Muscle of back (tissue), 11 donors: ENCODE measurements around the gene GAL3ST3. TPM values are rescaled to one million over a fixed set of nuclear protein-coding genes. Genes with fewer than 3 reads are reported as not detected.
"Not testable (repeated sequence)": the region's sequence is repeated elsewhere in the genome, so short reads cannot be mapped to it uniquely, and the experiment has no call there.

Source experiments
- DNase-seq, 3 donors: peaks; one replicate each; pipeline versions ENCODE4 v3.0.0 to v3.0.0-alpha.2; 2013
- polyA plus RNA-seq, 10 donors: library from polyadenylated mRNA; unstranded; fragments of 120-200 nt; gene quantifications; one replicate each; pipeline ENCODE4 v1.2.1, GENCODE V29; 2013; ENCODE audit not compliant: insufficient read length in 10 of 10

GAL3ST3 gene
- polyA plus RNA-seq, 10 donors: 0.22 to 1.1 (median 0.57) TPM

DNA sequence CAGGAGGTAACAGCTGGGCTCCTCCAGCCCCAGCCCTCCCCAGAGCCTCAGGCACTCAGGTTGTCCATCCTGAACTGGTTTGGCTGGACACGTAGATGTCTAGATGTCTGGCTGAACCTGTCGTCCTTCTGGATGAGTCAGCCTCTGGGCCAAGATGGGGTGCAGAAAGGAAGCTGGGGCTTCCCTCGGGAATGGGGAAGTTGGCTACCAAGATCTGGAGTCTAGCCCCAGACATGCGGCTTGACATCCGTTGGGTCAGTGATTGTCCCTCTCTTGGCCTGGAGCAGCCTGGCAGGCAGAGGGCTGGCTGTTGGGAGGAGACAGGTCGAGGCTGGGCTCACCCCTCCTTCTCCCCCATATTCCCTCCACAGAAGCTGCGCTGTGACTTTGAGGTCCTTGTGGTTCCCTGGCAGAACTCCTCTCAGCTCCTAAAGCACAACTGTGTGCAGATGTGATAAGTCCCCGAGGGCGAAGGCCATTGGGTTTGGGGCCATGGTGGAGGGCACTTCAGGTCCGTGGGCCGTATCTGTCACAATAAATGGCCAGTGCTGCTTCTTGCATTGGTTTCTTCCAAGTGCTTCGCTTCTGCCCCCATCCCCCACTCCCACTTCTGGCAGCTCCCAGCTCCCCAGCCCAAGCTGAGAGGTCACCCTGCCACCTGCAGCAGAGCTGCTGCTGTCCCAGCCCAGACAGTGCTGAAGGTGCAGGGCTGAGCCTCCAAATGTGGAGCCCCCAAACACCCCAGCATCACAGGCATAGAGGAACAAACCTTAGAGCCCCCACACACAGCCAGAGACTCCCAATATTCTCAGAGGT is 35.8 kb downstream of the GAL3ST3 start:
- no peak for DNase-seq

DNA sequence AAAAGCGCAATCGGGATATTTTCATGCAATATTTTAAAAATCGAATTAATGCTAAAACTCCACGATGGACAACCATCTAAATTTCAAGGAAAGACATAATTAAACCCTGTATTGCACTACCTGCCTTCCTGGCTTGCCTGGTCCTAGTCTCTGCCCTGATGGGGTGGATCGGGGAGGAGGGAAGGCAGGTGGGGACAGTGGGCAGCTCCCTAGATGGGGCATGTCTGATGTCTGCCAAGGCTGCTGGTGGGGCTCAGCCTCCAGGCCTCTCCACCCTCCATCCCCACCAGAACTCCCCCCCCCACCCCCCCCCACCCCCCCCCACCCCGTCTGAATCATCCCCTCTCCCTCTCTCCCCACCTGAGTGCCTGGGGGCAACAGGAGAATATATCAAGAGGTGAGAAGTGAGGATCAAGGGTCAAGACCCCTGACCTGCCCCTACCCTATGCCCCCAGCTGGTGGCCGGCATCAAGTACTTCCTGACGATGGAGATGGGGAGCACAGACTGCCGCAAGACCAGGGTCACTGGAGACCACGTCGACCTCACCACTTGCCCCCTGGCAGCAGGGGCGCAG is 36.5 kb downstream of the GAL3ST3 start:
- no peak for DNase-seq

DNA sequence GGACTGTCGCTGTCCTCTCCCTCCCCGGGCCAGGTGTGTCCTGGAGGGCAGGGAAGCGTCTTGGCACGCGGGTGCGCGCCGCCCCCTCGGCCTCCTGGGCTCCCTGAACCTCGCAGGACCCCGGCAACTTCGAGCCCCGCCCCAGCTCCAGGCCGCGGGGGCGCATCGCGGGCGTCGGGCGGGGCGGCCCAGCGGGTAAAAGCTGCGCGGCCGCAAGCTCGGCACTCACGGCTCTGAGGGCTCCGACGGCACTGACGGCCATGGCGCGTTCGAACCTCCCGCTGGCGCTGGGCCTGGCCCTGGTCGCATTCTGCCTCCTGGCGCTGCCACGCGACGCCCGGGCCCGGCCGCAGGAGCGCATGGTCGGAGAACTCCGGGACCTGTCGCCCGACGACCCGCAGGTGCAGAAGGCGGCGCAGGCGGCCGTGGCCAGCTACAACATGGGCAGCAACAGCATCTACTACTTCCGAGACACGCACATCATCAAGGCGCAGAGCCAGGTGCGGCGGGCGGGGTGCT is 37.1 kb downstream of the GAL3ST3 start, which contains the start of gene CST6:
CST6 (plus strand) TSS at position 224 of the 519 bp plus-strand sequence; CDS start at position 261, 37 bp downstream.
- no peak for DNase-seq

DNA sequence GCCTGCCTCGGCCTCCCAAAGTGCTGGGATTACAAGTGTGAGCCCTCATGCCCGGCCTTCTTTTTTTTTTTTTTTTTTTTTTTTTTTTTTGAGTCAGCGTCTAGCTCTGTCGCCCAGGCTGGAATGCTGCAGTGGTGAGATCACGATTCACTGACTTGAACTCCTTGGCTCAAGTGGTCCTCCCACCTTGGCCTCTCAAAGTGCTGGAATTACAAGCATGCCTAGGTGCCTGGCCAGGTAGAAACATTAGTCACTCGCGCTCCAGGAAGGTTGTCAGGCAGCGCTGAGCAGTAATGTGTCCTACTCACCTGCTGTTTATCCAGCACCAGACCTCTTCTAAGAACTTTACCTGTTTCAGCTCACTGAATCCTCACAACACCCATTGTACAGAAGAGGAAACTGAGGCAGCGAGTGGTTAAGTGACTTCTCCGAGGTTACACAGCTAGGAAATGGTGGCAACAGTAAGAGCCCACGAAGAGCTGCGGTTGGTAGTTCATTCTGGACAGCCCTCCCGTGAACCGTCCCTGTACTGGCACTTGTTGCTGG is 37.6 kb downstream of the GAL3ST3 start:
- DNase-seq: no peak

DNA sequence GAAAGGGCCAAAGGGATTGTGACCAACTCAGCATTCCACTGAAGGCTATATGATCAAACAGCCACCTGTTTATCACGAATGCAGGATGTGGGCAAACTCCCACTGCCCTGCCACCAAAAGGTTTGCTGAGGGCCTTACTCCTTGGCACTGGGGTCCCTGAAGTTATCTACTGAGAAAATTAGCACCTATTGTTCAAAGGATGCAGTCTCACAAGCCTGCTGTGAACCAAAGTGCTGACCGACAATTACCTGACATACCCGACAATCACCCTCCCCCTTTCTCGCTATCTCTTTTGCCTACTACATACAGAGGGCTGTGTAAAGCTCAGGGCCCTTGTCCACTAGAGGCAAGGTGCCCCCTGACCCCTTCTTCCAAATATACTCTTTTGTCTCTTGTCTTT is 38.9 kb downstream of the GAL3ST3 start:
- not testable (repeated sequence) for DNase-seq

DNA sequence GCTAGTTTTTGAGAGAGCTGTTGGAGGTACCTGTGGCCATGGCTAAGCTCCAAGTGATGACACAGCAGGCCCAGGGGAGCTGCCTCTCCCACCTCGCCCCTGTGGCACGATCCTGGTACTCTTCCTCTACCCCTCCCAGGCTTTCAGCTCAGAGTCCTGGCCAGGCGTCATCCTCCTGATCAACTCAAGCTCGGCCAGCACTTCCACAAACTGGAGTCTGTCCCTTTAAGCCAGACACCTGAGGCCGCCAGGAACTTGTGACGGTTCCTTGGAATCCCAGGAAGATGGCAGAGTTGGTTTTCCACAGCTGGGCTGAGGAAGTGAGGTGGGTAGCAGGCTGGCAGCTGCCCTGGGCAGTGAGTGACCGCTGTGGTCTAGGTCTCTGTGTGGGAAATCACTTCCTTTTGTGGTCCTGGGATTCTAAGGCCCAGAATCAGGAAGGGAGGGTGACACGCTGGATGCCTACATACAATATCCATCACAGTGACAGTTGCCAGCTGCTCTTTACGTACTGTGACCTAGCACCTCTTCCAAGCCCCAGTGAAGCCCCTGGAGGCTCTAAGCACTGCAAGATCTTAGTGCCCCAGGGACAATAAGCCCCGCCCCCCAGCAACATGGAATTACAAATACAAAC is 40.4 kb downstream of the GAL3ST3 start:
- DNase-seq: no peak

DNA sequence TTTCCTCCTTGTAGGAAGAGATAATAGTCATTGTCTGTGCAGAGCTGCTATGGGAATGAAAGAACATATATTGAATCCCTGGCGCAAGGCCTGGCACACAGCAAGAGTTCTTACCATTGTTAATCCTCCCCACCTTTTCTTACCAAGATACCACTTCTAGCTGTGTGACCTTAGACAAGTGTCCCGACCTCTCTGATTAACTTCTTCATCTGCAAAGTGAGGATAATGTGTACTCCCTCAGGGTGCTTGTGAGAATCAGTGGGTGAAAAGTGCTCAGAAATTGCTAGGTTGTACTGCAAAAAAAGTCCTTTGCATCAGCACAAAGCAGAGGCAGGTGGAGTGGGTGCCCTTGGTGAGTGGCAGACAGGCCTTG is 40.9 kb downstream of the GAL3ST3 start:
- no peak for DNase-seq

GRCh38 chr11:66007201-66007634 is 41.7 kb downstream of the GAL3ST3 start:
- no peak for DNase-seq

DNA sequence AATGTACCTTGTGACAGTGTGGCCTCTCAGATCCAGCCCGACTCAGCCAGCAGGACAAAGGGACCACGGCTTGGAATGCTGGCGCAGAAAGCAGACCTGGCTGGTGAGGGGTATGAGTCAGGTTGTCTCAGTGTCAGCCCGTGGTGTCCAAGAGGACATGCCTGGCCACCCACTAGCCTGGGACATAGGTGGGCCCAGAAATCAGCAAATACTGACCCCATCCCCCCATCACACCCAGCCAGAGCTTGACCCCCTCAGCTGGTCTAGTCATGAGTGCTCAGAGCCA is 42.1 kb downstream of the GAL3ST3 start:
- DNase-seq: no peak

GRCh38 chr11:66006134-66006890 is 42.6 kb downstream of the GAL3ST3 start:
- no peak for DNase-seq

- no peak for DNase-seq
Observed at GRCh38 chr11:66004186-66004585, 44.8 kb downstream of the GAL3ST3 start.

- no peak for DNase-seq
Observed at GRCh38 chr11:66003291-66003690, 45.7 kb downstream of the GAL3ST3 start.

DNA sequence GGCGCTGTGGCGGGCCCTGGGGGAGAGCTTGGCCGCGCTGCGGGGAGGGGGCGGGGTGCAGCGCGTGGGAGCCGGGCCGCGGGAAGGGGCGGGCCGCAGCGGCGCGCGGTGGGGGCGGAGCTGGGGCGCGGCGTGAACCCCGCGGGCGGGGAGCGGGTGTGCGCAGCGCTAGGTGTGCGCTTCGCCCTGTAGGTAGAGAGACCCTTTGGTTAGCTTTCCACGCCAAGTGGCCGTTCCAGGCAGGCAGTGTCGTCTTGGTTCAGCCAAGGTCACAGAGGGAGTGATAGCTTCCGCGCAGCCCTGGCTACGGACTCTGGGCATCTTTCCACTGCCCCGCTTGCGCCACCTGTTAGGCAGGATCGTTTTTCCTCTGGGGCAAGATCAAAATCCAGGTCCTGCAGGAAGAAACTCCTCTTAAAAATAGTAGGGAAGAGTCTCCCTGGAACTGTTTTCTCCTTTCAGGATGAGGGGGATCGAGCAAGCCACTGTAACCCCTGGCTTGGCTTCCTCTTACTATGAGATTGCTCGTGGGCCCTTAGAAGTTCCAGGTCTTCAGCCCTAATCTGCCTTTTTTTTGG is 46.2 kb downstream of the GAL3ST3 start:
- no peak for DNase-seq

GRCh38 chr11:66001942-66002647 is 46.9 kb downstream of the GAL3ST3 start, which contains the start of the genes BANF1 and EIF1AD:
TSS of gene BANF1 (plus strand) at chr11:66002503. CDS start at chr11:66003251, 748 bp downstream.
TSS of gene EIF1AD (minus strand) at chr11:66002157. CDS start at chr11:66000389, 1,768 bp downstream.
- DNase-seq: peak; percentile 98 to 99 (median 99)

- DNase-seq: no peak
Observed at GRCh38 chr11:65997286-65997685, 51.7 kb downstream of the GAL3ST3 start.

DNA sequence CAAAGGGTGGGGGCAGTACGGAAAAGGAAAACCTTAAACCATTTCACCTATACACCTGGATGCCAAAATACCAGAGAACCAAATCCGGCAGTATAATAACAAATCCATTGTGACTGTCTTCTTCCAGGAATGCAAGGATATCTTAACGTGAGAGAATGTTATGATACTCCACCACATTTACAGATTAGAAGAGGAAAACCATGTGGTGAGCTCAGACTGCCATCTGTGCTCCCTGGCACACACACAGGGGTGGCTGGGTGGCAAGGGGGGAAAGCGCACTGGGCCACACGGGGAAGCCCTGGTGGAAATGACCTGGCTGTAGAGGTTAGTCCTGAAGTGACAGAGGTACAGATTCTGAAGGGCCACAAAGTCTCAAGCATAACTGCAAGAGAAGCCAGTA is 56.9 kb downstream of the GAL3ST3 start:
- no peak for DNase-seq
